Right ventricle myocardium superior (tissue), 1 donor: ENCODE results near the gene MTR. TPM values are rescaled to one million over a fixed set of nuclear protein-coding genes. Genes with fewer than 3 reads are reported as not detected.
"Not testable (repeated sequence)": the region's sequence is repeated elsewhere in the genome, so short reads cannot be mapped to it uniquely, and the experiment has no call there.

ENCODE experiments used
- ATAC-seq: fragments of 200-7000 bp; cut with Tn5 transposase; one replicate; pipeline ENCODE4 v1.9.1; 2020; ENCODE audit warnings: mild to moderate bottlenecking; ENCODE audit not compliant: poor library complexity
- DNase-seq: peaks from one replicate; pipeline ENCODE4 v3.0.0-alpha.2; 2020
- intact Hi-C: fragments of 100-400 bp; cut with DNase I; formaldehyde crosslinking; loops from one replicate; pipeline ENCODE4 v1.11.2; 2022
- total RNA-seq: library from RNA; stranded (reverse); fragmentation: NEBNext Ultra II Directional; extraction: Animal tissue kit (Norgen Biotek cat#: 25700); gene quantifications from one replicate; pipeline ENCODE4 v1.2.1, GENCODE V29; 2021
- donor health status: DM: no; HTN: yes; CAD: no; lungs with severe emphysema.

Gene MTR
- total RNA-seq, 1 donor from 2014 or later = 47.2 TPM

DNA sequence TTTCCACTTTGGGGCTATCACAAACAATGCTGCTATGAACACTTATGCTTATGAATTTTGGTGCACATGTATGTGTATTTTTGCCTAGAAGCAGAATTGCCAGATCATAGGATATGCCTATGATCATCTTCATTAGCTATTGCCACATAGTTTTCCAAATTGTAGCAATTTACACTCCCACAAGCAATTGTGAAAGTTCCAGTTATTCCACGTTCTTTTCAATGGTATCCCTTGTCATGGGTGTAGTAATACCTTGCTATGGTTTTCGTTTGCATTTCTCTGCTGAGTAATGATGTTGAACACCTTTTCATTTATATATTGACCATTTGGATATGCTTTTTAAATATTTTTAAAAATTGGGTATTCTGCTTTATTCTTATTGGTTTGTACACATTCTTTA lies 82.6 kb downstream of the MTR start:
- ATAC-seq (no peak), DNase-seq (no peak)
- intact Hi-C loops = no loop called here

DNA sequence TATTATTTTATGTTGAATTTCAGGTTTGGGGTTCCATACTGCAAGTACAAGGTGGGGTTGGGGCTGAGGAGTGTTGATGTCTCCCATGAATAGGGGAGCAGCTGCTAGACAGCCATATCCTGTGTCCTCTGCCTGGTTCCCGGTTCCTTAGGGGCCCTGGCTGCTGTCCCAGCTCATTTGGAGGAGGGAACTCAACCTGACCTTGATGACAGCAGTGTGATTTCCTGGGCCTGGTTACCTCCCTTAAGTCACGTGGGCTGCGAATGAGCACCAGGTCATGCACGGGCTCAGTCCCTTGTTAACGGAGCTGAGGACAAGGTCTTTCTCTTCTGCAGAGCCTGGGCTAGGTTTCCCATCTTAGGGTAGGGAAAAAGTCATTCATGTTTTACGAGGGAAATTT lies 85.1 kb downstream of the MTR start:
- ATAC-seq = peak; percentile 91
- peak; percentile 76 for DNase-seq
- intact Hi-C loops = no loop called here

DNA sequence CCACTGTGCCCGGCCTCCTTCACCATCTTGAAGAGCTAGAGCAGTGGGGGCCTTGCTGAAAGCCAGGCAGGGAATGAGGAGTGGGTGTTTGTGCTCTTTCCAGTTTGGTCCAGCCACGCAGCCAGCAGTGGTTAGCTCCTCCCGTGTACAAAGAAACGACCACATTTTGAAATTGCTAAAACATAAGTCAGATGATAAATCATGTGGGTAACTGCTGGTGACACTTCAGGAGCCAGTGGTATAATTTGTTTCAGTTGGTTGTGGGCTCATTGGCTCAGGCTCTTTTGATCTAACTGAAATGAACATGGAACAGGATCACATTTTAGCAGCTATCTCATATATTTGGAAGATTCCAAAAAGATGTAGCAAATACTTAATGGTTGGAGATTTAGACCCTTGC lies 87.6 kb downstream of the MTR start:
- intact Hi-C loops = no loop called here
- ATAC-seq = no peak

DNA sequence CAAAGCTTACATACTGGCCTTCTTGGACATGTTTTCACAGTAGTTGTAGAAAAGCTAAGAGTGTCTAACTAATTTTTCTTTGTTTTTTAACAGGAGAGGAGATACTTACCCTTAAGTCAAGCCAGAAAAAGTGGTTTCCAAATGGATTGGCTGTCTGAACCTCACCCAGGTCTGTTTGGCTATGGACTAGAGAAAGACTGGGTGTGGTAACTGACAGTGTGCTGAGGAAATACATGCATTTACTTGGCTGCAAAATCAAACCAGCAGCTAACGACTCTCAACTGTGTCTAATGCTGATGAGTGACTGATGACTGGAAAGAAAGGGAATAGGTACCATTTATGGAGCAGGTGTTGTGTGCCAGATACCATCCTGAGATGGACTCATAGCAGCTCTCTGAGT lies 91.1 kb downstream of the MTR start:
- ATAC-seq = no peak
- intact Hi-C loops = no loop called here
- DNase-seq = no peak

More for the DNA sequence above, 87.6 kb downstream of the MTR start:
- no peak for DNase-seq

DNA sequence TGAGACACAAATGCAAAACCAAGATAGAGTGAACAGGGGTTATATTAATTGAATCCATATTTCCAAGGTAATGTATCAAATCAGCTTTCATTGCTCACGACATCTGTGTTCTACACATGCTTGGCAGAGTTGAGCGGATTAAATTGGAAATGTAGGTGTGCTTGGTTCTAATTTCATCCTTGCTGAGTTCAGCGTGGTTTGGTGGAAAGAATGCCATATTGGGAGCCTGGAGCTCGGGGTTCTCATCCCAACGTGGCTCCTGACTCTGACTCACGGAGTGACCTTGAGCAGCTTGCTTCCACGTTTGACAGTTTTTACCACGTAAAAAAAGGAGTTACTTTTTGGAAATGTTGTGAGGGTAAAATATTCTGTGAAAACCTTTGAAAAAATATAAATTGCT lies 92.0 kb downstream of the MTR start:
- DNase-seq (no peak), ATAC-seq (no peak)
- intact Hi-C loops = no loop called here

DNA sequence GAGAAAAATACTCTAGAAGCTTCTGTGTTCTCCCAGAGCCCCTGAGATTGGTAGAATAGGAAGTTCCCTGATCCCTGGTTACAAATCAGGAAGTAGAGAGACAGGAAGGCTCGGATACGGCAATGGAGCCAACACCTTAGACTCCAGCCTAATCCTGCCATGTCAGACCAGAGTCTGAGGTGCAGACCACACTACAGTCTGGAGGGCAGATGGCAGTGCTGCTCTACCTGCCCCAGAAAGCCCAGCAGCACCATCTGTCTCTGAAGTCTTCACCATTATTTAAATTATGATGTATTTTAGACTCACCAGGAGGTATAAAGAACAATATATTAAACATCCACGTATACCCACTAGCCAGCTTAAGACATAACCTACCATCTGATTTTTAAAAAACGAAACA lies 93.0 kb downstream of the MTR start:
- ATAC-seq (peak; percentile 23), DNase-seq (no peak)
- intact Hi-C loops = no loop called here

DNA sequence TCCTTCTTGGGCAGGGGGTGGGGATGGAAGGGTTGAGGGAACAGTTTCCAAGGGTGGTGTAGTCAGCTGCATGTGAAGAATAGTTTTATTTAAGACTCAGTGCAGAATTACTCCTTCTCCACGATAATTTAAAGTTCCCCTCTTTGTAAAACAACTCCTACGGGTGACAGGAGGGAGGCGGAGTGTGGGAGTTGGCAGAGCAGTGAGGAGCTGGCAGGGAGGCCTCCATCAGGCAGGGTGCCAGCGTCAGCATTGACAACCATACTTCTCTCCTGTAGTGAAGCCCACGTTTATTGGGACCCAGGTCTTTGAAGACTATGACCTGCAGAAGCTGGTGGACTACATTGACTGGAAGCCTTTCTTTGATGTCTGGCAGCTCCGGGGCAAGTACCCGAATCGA lies 93.8 kb downstream of the MTR start:
- ATAC-seq (peak; percentile 66), DNase-seq (peak; percentile 79)
- intact Hi-C loops = no loop called here

DNA sequence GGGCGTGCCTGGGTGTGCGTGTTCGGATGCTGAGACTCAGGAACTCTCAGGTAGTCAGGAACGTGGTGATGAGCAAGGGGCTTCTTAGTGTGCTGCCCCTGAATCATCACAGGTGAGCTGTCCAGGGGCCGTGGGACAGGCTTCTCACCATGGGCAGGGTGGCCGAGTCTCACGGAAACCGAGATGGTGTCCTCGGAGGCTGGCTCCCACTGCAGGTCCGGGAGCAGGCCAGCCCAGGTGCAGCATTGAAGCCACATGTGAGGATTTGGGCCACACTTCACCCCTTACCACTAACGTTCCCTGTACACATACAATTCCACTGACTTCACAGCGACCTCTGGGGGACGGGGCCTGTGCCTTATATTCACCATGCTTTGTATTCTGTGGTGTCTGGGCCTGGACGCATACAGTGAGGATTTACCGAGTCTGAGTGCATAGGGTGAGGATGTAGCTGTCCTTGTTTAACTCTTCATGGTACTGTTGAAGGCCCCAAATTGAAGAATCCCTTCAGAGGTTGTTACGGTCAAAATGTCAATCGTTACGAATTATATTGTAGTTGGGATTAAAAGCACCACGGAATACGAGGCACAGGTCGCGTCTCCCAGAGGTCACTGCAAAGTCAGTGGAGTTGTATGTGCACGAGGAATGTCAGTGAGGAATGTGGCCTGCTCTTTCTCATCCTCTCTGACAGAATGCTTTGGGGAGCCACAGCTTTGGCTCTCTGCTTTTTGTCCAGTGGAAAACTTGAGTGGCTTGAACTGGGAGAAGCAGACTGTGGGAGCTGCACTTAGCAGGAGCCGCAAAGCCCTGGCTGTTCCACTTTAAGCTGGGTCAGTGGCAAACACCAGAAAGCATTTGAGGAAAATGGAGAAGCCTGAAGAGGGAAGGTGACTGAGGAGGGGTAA lies 95.3 kb downstream of the MTR start:
- intact Hi-C loops = loop anchor here (5.0 to 10.0 kb wide), 2 partner anchors 92 to 154 kb away; partner anchors contain the start of gene RYR2
- ATAC-seq (peak; percentile 71), DNase-seq (peak; percentile 55)

DNA sequence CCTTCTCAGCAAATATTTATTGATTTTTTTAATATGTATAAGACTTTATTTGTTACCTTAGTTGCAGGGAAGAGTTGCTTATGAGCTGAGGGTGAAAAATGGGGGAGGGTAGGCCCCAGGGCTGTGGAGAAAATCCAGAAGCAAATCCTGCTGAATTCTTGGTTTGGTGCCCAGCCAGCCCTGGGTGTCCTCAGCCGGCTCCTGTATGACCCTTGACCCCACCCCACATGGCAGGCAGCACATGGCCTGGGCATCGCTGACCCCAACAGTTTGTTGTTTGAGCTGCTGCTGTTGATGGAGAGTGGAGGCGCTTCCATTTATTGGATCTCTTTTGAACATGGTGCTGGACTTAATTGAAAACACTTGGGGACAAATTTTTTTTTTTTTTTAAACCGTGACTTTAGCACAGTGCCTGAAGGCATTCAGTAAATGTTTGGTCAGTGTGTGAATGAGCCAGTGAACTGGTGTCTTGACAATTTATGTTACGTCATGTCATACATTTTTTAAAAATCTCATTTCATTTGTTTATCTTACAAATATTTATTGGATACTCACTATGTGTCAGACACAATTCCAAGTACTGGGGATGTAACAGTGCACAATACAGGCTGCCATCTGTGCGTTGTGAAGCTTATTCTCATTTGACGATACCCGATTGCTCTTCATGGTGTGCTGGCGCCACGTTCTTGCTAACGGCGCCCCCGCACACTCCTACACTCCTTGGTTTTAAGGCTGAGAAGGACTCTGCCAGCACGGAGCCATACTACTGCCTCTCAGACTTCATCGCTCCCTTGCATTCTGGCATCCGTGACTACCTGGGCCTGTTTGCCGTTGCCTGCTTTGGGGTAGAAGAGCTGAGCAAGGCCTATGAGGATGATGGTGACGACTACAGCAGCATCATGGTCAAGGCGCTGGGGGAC lies 98.8 kb downstream of the MTR start:
- no peak for ATAC-seq
- DNase-seq = no peak
- intact Hi-C loops = loop anchor here (5.0 to 10.0 kb wide), 2 partner anchors 88 to 151 kb away; partner anchors contain the start of gene RYR2

DNA sequence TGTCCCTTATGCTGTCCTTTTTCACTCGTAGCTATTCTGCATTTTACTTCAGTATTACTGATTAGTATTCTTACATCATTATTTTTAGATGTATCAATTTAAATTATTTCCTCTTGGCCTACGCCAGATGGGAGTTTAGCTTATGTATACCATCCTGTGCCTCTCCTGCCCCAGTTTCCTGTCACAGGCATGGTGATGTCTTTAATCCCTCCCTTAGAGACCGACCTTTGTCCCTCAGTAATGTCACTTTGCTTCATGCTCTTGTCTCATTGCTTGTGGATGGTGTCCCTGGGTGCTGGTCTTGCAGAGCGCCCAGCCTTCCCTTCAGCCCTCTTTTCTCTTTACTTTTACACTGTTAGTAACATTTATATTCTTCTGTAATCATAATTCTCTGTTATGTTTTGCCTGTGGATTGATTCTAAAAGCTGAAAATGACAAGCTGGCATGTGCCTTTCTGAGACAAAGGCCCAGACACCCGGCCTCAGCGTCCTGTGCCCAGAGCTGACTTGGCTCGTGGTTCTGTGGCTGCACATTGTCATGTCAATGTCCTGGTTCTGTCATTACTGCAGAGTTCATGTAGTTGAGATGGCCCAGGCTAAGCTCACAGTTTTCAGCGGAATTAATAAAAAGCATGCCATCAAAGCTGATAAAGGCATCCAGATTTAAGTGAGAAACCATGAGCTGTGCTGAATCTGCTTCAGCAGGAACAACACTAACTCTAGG lies 100.7 kb downstream of the MTR start:
- intact Hi-C loops = loop anchor here (10.0 kb wide), 1 partner anchor 149 kb away; the partner anchor contains the start of gene RYR2
- DNase-seq = peak; percentile 57
- peak; percentile 79 for ATAC-seq

DNA sequence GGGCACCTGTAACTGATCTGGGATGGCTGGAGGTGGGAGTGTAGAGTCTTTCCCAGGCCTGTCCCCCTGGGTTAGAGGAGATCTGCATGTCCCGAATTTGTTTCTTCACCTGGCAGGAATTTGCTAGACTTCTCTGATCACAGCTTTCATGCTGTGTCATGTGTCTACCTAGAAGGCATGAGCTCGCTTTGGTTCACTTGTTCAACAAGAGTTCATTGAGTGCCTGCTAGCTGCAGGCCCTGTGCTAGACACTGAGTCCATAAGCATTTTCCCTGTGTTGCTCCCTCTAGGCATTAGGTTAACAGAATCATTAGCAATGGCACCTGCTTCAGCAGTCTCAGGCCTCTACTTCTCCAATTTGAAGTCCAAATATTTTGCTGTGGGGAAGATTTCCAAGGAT lies 101.6 kb downstream of the MTR start:
- ATAC-seq (peak; percentile 3), DNase-seq (no peak)
- intact Hi-C loops = loop anchor here (10.0 kb wide), 1 partner anchor 148 kb away; the partner anchor contains the start of gene RYR2

DNA sequence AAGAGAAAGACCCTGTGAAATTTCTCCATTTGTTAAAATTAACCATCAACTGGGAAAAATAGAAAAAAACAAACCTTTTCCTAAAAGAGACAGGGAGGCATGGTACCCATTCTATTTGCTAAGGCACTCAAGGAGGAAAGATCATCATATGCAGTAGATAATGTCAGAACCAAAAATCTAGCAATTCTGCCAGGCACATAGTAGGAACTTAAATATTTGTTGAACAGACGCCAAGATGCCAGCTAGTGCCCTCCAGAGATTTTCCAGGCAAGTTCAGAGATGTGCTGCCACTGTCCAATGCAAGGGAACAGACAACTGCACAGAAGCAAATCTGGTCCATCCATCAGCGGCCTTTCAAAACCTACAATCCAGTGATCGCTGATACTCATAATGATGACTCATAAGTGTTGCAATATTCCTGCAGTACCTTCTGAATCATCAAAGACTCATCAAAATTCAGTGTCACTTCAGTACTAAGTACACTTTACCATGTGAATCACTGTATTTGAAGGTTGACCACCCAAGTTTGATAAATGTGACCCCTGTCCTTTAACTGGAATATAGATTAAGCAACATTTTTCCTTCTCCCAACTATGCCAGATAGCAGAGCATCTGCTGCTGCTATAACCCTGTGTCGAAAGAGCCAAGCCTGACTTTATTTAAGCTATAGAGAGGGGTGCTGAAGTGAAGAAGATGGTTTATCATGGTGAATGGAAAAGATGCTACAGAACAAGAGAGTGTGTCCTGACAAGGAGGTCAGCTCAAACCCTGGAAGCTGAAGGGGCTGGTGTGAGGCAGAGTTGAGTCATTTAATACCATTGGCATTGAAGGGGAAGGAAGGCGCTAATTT lies 110.0 kb downstream of the MTR start:
- no peak for ATAC-seq

DNA sequence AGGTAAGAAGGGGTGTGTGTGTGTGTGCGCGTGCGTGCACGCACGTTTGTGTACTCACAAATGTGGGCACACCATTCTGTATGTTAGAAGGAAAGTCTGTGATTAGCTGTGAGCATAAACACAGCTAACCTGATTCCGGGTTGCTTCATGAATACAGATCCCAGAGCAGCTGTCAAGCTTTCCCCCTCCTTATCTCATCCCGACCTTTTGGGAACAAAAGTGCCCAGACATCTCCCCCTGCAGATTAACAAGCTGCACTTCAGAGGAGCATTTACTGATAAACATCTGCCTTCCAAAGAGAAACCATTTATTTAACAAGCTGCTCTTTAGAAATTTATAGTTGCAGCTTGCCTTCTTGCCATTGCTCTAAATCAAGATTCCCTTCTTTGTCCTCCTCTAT lies 112.1 kb downstream of the MTR start:
- ATAC-seq = peak; percentile 36
- no peak for DNase-seq

More for the DNA sequence above, 110.0 kb downstream of the MTR start:
- intact Hi-C loops = no loop called here
- no peak for DNase-seq

DNA sequence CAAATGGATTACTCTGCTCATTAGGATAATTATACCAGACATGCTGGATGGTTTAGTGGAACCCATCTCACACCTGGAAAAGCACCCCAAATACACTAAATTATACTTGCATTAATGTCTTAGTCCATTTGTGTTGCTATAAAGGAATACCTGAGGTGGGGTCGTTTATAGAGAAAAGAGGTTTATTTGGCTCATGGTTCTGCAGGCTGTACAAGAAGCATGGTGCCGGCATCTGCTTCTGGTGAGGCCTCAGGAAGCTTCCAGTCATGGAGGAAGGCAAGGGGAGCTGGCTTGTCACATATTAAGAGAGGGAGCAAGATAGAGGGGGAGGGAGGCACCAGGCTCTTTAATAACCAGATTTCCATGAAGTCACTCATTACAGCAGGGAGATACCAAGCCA lies 113.6 kb downstream of the MTR start:
- DNase-seq (no peak), ATAC-seq (no peak)
- intact Hi-C loops = no loop called here

More for the DNA sequence above, 112.1 kb downstream of the MTR start:
- intact Hi-C loops = no loop called here

DNA sequence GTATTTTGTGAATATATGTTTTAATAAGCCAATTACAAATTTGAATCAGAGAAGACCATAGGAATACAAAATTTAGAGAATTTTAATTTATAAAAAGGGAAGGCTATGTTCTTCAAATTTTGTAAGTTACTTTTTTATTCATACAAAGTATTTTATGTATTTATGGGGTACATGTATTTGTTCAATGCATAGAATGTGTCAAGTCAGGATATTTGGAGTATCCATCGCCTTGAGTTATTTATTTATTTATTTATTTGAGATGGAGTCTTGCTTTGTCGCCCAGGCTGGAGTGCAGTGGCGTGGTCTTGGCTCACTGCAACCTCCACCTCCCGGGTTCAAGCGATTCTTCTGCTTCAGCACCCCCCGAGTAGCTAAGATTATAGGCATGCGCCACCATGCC lies 116.0 kb downstream of the MTR start:
- ATAC-seq, DNase-seq, intact Hi-C loops: not testable (repeated sequence)

DNA sequence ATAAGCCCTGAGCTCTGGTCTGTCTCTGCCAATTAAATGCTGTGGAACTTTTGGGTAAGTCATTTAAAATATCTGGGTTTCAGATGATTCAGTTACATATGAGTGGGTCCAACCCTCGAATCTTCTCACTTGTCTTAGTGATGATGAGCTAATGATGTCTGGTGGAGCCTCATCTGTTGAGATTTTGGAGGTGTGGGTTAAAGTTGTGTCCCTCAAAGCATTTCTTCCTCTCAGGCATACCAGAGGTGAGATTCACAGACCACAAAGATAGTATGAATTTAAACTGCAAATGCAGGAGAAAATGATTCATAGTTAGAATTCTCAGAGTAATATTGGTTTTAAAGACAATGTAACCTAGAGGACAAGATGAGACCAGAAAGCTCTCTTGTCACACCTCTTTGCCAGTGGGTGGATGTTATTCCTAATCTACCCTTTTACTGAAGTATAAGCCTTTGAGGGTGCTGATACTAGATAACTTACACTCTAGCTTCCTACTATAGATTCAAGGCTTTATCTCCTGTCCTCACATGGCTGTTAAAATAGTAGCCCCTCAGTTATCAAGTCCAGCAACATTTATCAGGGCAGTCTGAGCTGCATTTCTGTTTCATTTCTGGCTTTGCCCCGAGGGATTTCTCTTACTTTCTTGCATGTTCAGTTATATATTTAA lies 118.4 kb downstream of the MTR start:
- DNase-seq = no peak
- intact Hi-C loops = no loop called here
- no peak for ATAC-seq

DNA sequence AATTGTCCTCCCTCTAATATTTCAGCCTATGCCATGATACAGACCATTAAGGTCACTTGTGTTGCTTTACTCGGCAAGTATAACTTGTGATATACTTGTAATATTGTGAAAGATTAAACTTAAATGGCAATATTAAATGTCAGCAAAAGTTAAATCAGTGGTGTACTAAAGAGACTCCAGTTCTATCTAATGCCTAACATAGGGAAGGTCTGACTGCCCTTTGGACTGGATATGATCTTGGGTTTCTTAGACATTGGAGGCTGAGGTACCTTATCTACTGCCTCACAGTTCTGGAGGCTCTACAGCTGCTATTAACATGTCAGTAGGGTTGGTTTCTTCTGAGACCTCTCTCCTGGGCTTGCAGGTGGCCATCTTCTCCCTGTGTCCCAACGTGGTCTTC lies 119.3 kb downstream of the MTR start:
- ATAC-seq (no peak), DNase-seq (no peak)
- intact Hi-C loops = no loop called here
